ENCODE data around the gene MIX23.
A peak's percentile ranks its signal among the peaks of the same experiment; 100 is the strongest.

MIX23 gene

DNA sequence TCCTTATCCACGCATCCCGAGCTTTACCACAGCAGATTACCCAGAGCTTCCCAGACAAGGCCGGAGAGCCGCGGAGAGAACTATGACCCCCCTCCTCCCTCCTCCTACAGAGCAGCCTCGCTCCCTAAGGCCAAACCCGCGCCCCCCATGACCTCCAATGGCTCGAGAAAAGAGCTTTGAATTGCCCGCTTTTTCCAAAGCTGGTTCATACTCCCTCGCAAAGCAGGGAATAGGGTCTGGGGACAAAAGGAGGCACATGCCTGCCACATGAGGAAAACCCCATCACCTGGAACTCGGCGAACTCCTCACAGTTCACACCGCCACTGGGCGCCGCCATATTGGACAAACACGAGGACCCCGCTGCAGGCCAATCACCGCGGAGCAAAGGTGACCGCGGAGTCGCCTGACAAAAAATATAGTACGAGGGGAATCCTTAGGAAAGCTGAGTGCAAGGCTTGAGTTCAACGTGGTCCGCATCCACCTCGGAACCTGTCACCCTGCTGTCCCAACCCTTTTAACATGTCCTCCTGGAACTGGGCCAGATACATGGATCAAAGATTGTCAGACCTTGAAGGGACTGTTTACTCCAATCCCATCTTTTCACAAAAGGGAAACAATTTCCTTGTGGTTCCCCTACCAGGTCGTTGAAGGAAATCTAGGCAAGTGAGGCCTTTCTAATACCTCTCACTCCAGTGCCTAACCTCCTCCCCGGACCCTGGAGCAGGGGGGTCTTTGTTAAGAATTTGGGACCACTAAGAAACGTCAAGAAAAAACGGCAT is at the start of gene MIX23:
TSS of gene MIX23 (minus strand) at position 344 of the 779 bp plus-strand sequence. CDS start at position 337, 7 bp downstream.
- peak; percentile 80 for DNase-seq

DNA sequence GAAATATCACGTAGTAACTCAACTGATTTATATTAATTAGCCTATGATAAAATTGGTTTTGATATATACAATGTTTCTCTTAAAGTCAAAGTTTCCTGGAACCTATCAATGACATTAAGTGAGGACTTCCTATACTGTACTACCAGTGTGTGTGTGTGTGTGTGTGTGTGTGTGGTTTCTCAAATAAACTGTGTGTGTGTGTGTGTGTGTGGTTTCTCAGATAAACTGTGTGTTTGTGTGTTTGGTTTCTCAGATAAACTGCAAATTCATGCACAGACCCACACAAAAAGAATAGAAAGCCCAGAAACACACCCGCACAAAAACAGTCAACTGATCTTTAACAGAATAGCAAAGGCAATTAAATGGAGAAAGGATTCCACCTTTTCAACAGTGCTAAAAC is 47.3 kb upstream of the MIX23 start:
- no peak for DNase-seq

DNA sequence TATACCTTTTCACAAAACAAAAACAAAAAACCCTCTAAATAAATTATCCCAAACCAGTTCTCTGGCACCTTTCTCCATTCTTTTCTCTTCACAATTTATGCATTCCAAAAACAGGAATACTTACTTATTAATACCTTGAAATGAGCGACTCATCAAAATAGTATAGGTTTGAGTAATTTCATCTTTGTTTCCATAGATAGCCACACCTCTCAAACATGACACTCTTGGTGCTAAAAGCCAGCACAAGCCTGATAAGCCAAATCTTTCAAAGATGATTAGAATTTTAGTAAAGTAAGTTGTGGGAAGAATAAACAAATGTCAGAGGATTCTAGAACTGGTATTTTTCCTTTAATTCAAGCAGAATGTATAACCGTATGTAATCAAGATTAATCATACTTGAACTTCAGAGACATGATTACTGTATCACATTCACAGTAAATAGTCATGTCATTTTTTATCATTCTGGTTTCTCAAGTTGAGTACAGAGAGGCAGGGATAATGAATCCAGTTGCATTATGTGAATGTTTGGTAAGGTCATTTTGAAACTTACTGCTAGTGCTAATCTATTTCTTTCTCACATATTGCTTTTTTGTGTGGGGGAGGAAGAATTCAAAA is 44.9 kb upstream of the MIX23 start:
- no peak for DNase-seq

DNA sequence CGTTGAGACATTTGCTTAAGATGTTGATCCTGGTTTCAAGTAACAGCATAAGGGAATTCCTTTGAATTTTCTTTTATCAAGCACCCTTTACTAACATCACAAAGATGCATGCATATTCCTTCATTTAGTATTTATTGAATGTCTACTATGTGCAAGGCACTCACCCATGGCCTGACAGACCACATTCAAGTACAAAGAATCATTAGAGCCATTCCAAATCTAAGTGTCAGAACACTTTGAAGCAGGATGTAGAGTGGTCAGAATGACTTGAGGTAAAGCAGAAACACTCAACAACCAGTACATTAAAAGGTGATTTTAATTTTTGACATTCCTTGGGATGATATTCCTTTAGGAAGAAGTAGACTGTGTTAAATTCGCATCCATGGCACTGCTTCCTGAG is 38.8 kb upstream of the MIX23 start:
- no peak for DNase-seq

DNA sequence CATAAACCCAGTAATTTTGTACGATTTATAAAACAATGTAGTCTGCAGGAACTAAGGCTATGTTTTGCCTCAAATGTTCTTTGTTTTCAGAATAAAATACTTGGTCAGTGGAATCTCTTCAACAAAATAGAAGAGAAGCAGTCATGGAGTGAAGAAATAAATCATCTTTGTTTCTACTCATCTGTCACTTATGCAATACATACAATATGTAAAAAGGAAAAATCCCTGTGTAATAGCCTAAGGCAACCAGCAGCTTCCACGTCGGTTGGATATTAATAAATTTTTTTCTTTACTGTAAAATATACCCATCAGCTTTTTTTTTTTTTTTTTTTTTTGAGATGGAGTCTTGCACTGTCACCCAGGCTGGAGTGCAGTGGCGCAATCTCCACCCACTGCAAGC is 38.1 kb upstream of the MIX23 start:
- DNase-seq, result no peak

DNA sequence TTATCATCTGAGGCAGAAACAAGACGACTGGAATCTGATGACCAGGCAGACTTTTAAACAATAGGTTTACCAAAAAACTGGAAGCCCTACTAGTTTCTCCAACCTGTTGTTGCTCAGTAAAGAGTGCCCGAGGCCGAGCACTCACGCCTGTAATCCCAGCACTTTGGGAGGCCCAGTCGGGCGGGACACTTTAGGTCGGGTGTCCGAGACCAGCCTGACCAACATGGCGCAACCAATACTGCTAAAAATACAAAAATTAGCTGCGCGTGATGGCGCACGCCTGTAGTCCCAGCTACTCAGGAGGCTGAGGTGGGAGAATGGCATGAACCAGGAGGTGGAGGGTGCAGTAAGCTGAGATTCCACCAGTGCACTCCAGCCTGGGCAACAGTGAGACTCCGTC is 33.9 kb upstream of the MIX23 start:
- no peak for DNase-seq

DNA sequence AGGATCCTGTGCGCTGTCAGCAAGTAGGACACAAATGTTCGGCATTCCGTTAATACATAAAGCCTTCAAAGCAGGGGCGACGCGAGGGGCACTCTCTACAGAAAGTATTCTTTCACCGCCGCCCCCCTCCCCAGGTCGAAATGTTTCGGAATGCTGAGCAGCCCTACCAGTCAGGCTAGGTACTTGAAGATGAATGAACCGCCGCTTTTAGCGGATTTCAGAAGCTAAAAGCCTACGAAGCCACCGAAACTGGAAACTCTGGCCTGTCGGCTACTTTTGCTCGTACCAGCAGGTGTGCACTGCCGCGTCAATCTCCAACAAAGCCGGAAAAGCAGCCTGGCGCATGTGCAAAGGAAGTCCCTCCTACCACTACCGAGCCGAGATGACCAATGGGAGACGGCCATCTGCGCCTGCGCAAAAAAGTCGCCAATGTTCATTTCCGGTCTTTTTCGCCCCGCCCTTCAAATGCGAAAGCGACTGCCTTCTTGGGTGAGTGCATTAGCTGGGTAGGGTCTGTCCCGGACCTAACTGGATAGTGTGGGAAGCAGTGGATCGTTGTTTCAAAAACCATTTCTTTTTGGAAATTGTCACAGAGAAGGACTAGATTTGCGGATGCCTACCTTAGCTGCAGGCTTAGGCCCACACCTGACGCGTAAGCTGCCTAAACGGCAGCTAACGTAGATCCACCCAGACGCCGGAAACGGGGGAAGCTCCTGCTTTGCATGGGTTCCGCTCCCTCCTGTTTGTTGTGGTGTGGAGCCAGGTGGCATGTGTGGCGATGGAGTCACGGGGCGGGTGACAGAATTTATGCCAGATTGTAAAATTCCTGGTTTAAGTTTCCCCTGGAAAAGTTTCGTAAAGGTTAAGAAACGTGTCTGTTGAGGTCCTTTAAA is 33.0 kb upstream of the MIX23 start, which contains the start of gene WDR5B:
TSS of gene WDR5B (minus strand) at position 301 of the 893 bp plus-strand sequence. CDS start 534 bp downstream, outside the sequence.
- DNase-seq, result peak; percentile 99

DNA sequence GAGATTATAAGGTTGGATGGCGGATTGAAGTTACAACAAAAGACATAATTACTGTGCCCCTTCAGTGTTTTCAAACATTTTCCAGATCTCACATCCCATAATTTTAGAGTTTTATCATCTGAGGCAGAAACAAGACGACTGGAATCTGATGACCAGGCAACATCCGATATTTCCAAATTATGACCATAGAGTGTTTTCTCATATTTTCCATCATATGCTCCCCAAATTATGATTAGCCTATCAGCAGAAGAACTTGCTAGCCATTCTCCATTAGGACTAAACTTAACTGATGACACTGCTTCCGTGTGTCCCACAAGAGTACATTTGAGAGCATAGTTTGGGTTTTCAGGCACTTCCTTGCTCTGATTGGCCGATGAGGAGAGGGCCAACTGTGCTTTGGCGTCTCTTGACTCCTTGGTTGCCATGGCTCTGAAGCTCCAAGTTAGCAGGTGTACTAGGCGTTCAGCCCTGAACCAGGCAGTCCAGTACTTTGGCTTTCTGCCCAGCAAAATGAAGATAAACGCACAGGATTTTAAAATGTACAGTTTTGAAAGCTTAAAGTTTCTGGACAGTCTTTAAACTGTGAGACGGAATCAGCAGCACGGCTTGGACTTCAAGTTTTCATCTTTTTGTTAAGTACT is 32.2 kb upstream of the MIX23 start:
- no peak for DNase-seq

DNA sequence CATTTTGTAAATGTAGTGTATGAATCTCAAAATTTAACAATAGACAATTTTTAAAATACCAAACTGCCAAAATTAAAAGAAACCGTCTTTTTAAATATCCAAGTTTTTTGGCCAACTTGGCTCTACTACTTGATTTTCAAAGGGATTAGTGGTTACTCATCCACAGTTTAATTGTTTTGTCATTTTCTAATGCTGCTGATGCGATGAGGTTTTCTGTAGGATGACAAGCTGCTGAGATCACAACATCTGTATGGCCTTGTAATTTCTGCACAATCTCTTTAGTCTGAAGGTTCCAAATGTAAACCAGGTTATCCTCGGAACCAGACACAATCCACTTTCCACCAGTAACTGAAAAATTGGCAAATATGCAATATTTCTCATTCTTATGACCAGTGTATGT is 31.4 kb upstream of the MIX23 start:
- DNase-seq, result no peak

DNA sequence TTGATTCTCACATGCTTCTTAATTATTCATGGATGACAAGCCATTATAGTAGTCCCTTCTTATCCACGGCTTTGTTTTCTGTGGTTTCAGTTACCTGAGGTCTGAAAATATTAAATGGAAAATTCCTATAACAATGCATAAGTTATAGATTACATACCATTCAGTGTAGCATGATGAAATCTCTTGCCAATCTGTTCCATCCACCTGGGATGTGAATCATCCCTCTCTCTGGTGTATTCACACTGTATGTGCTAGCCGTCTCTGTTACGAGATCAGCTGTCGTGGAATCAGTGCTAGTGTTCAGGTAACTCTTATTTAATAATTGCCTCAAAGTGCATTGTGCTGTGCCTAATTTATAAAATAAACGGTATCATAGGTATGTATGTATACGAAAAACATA is 27.6 kb upstream of the MIX23 start:
- no peak for DNase-seq

DNA sequence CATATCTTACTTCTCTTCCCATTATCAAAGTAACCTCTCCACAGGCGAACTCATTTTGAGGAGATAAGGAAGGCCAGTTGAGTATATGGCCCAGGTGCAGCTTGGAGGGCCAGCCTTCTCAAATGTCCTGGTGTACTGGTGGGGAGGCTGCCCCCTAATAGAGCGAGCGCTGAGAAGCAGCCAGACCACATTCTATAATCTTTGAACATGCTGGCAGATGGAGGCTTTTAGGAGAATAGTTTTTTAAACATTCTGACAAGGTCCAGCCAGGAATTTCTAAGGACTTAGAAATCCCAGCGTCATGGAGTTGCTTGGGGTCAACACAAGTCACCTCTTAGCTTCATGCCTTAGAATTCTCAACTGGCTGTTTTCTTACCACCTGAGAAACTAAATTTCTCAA is 27.1 kb upstream of the MIX23 start:
- no peak for DNase-seq

DNA sequence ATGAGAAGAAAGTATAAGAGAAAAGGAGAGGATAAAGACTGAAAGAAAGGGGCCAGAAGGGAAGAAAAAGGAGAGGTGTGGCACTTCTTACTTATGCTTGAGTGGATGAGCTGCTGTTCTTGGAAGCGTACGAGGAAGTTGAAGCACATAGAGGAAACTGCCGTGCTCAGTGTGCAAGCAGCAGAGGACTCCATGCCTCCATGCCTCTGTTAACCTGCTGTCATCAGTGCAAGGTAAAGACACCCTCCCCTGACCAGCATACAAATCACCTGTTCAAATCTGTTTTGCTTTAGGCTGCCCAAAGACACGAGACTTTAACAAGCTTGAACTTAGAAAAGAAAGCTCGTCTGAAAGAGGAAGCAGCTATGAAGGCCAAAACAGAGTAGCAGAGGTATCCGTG is 26.4 kb upstream of the MIX23 start:
- DNase-seq, result no peak

DNA sequence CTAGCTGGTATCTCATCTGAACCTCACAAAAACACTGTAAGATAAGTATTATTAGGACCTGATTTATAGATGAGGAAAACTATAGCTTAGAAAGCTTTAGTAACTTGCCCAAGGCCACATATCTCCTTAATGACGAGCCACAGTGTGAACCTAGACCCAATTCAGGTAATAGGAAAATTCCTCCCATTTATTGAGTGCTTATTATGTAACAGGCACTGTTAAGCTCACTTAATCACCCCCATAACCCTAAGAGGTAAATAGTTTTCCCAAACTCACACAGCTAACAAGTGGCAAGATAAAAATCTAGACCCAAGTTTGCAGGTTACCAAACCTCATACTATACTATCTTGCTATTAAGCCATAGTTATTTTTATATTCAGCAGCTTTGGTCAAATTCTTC is 24.9 kb upstream of the MIX23 start:
- no peak for DNase-seq

DNA sequence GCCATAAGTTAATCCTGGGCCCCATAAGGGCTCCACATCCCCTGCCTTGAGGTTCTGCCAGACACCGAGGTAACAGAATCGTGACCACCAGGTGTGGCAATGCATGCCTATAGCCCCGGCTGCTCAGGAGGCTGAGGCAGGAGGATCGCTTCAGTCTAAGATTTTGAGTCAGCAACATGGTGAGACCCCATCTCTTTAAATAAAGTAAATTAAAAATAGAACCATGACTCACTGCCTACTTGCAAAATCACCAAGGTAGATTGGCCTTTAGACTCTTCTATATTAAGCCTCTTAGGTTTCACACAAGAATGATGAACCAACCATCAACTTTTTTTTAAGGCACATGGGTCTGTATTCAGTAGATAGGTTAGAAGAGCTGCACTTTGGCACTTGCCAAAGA is 23.2 kb upstream of the MIX23 start:
- no peak for DNase-seq

DNA sequence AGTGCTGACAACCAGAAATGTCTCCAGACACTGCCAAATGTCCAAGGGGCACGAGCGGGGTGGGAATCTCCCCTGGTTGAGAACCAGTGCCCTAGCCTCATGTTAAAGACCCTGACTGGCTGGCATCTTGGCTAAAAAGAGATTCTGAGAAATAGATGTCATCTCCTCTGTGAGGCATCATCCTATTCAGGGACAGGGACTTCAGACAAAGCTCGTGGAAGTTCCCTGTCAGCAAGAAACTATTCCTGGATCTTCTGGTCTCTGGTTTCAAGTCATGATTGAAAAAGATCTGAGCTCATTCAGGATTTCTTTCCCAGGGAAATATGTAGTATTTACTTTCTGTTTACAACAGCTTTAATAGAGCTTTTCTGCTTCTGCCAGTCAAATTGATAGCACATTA is 22.0 kb upstream of the MIX23 start:
- DNase-seq, result no peak

DNA sequence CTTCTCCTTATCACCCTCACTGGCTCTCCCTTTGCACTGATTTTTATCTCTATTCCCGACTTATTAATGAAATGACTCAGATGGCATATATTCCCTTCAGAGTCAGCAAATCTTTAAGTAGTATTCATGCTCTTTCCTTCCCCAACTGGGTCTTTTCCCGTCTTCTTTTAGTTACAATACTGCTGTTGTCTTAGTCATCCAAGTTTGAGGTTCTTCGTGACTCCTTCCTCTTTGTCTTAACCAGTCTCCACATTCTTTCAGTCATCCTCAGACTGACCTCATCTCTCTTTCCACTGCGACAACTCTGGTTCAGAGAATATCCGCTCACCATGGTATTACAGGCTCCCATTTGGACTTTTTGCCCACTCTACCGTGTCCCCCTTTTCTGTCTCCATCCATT is 20.5 kb upstream of the MIX23 start:
- DNase-seq, result no peak

DNA sequence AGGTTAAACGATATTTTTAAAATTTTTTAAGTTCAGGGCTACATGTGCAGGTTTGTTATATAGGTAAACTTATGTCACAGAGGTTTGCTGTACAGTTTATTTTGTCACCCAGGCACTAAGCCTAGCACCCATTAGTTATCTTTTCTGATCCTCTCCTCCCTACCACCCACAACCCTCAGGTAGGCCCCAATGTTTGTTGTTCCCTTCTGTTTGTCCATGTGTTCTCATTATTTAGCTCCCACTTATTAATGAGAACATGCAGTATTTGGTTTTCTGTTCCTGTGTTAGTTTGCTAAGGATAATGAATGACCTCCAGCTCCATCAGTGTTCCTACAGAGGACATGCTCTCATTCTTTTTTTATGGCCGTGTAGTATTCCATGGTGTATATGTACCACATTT is 15.9 kb upstream of the MIX23 start:
- no peak for DNase-seq

DNA sequence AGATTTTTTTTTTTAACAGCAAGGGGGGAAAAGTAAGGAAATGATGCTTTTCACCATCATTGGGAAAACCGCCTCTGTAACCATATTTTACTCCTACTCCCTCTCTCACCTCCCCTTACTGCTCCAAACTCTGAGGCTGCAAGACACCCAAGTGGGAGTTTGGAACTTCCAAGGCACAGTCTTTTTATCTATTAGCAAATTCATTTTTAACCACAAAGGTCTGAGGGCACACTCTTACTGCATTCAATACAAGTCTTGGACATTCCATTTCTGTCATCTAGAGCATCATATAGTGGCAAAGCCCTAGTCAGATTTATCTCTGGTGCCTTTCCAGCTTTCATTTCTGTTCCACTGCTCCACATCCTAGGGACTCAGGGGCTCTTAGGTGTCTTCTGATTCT is 14.2 kb upstream of the MIX23 start:
- DNase-seq, result no peak

DNA sequence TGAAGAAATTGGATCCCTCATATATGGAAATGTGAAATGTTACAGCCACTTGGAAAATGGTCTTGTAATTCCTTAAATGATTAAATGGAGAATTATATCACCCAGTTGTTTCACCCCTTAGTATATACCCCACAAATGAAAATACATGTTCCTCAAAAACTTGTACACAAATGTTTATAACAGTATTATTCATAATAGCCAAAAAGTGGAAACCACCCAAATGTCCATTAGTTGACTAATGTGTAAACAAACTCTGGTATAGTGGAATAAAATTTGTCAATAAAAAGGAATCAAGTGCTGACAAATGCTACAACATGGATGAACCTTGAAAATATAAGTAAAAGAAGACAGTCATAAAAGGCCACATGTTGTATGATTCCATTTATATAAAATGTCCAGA is 13.5 kb upstream of the MIX23 start:
- DNase-seq, result no peak

DNA sequence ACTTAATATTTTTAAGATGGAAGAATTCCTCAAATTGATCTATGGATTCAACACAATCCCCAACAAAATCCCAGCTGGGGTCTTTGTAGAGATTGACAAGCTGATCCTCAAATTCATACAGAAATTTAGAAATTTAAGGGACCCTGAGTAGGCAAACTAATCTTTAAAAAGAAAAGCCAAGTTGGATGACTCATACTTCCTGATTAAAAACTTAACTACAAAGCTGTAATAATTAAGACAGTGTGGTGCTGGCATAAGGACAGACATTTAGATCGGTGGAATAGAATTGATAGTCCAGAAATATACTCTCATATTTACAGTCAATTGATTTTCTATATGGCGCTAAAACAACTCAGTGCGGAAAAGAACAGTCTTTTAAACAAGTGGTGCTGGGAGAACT is 12.6 kb upstream of the MIX23 start:
- DNase-seq, result no peak

DNA sequence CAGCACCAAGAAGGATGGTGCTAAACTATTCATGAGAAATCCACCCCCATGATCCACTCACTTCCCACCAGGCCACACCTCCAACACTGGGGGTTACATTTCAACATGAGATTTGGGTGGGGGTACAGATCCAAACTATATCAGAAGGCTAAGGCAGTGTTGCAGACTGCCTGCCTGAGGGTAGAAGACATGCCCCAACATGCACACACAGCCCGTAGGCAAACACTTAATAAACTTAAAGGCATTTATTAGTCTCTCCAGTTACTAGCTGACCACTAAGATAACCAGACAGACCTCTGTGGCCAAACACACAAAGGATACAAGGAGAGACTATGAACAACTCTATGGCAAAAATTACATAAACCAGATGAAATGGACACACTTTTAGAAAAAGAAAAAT is 11.1 kb upstream of the MIX23 start:
- no peak for DNase-seq

DNA sequence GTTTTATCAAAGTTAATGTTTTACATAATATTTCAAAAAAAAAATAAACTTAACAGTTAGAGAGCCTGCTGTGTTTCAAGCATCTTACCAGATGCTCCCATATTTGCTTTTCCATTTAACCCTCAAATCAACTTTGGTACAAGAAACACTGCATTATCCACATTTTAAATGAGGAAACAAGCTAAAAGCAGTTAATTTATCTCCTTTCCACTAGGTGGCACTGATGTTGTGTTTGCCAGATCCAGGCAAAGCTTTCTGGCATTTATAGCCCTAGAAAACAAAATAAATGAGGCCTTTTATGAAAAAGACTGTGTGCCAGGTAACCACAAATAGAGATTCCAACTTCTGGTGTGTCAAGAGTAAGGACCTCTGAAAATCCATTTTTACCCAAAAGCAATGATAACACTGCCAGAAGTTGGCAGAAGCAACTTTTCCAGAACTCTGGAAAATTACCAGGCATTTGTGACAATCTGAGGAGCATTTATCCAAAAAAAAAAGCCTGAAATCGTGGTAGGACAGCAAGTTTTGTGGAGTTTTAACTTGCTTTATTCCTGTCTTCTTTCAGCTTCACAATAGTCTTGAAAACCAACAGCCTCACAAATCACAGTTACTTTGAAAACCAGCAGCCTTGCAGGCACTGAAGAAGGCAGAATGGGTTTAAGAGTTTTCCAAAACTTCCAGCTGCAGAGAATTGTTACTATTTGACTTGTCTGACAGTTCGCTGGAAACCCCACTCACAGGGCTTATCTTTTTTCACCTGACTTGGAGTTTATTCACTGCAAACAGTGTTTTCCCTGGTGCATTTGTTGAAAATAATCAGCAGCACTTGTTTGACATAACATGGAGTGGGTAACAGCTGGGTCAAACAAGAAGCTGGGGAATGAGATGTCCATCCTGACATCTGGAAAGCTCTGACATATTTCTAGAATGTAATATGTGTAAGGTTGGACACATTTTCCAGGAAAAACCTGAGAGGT is 10.1 kb upstream of the MIX23 start:
- DNase-seq, result no peak
